H9 (cell line): ENCODE measurements around the gene DNAJB2. TPM values are rescaled to one million over a fixed set of nuclear protein-coding genes. Genes with fewer than 3 reads are reported as not detected.
A peak's percentile ranks its signal among the peaks of the same experiment; 100 is the strongest.
"Not testable (repeated sequence)": the region's sequence is repeated elsewhere in the genome, so short reads cannot be mapped to it uniquely, and the experiment has no call there.

Experiments used
- DNase-seq: peaks from one replicate; pipeline ENCODE4 v3.0.0-alpha.2; 2017
- H2AFZ ChIP-seq: one replicate; pipeline ENCODE4 v1.6.1; 2013; ENCODE audit warnings: mild to moderate bottlenecking, low read length, control low read depth, moderate library complexity
- H2AK5ac ChIP-seq: 2 replicates; pipeline ENCODE4 v1.6.1; 2013; ENCODE audit warnings: low read length, control low read depth, mixed read lengths; ENCODE audit not compliant: insufficient read length
- H2BK120ac ChIP-seq: one replicate; pipeline ENCODE4 v1.6.1; 2013; ENCODE audit warnings: low read depth, mild to moderate bottlenecking, low read length, control low read depth, inconsistent platforms; ENCODE audit not compliant: poor library complexity, severe bottlenecking
- H2BK12ac ChIP-seq: 2 replicates; pipeline ENCODE4 v1.6.1; 2013; ENCODE audit warnings: low read length, control low read depth, mixed read lengths, low read depth; ENCODE audit not compliant: insufficient read length
- H2BK15ac ChIP-seq: 2 replicates; pipeline ENCODE4 v1.6.1; 2013; ENCODE audit warnings: low read depth, low read length, control low read depth
- H2BK20ac ChIP-seq: one replicate; pipeline ENCODE4 v1.6.1; 2013; ENCODE audit warnings: low read depth, mild to moderate bottlenecking, low read length, control low read depth, inconsistent platforms; ENCODE audit not compliant: poor library complexity, severe bottlenecking
- H2BK5ac ChIP-seq: 2 replicates; pipeline ENCODE4 v1.6.1; 2013; ENCODE audit warnings: low read length, control low read depth, mixed read lengths; ENCODE audit not compliant: insufficient read length
- H3K14ac ChIP-seq: 2 replicates; pipeline ENCODE4 v1.6.1; 2013; ENCODE audit warnings: low read length, control low read depth; ENCODE audit not compliant: insufficient read depth
- H3K18ac ChIP-seq: 2 replicates; pipeline ENCODE4 v1.6.1; 2013; ENCODE audit warnings: low read depth, mild to moderate bottlenecking, mixed read lengths, low read length, control low read depth; ENCODE audit not compliant: insufficient read length
- H3K23ac ChIP-seq: 2 replicates; pipeline ENCODE4 v1.6.1; 2013; ENCODE audit warnings: low read length, control low read depth, mixed read lengths, low read depth; ENCODE audit not compliant: insufficient read length
- H3K23me2 ChIP-seq: 2 replicates; pipeline ENCODE4 v1.6.1; 2013; ENCODE audit warnings: low read depth, mild to moderate bottlenecking, mixed read lengths, low read length, control low read depth; ENCODE audit not compliant: insufficient read length, poor library complexity, severe bottlenecking
- H3K27ac ChIP-seq: 2 replicates; pipeline ENCODE4 v1.5.1; 2013; ENCODE audit warnings: low read length, control low read depth, mixed read lengths, low read depth; ENCODE audit not compliant: insufficient read length
- H3K27me3 ChIP-seq: 2 replicates; pipeline ENCODE4 v1.6.1; 2013; ENCODE audit warnings: low read length, control low read depth, inconsistent platforms; ENCODE audit not compliant: insufficient read depth
- H3K4ac ChIP-seq: 2 replicates; pipeline ENCODE4 v1.6.1; 2013; ENCODE audit warnings: low read depth, mild to moderate bottlenecking, control low read depth, inconsistent platforms, low read length, moderate library complexity
- H3K4me1 ChIP-seq: 2 replicates; pipeline ENCODE4 v1.6.1; 2013; ENCODE audit warnings: low read length, control low read depth, inconsistent platforms; ENCODE audit not compliant: insufficient read depth
- H3K4me2 ChIP-seq: 2 replicates; pipeline ENCODE4 v1.6.1; 2013; ENCODE audit warnings: low read length, control low read depth, mixed read lengths; ENCODE audit not compliant: insufficient read length, insufficient read depth
- H3K56ac ChIP-seq: 2 replicates; pipeline ENCODE4 v1.6.1; 2013; ENCODE audit warnings: low read depth, mild to moderate bottlenecking, mixed read lengths, low read length, control low read depth; ENCODE audit not compliant: insufficient read length
- H3K79me1 ChIP-seq: 2 replicates; pipeline ENCODE4 v1.6.1; 2013; ENCODE audit warnings: low read depth, mild to moderate bottlenecking, moderate library complexity, low read length, control low read depth, inconsistent platforms; ENCODE audit not compliant: insufficient read depth, poor library complexity, severe bottlenecking
- H3K79me2 ChIP-seq: 2 replicates; pipeline ENCODE4 v1.6.1; 2013; ENCODE audit warnings: low read length, control low read depth, inconsistent platforms; ENCODE audit not compliant: insufficient read depth
- H3K9ac ChIP-seq: 2 replicates; pipeline ENCODE4 v1.6.1; 2013; ENCODE audit warnings: low read length, control low read depth, mixed read lengths; ENCODE audit not compliant: insufficient read length; ENCODE audit errors: extremely low read depth
- H3K9me3 ChIP-seq: one replicate; pipeline ENCODE4 v1.6.1; 2013; ENCODE audit warnings: low read depth, low read length, inconsistent platforms; ENCODE audit not compliant: control insufficient read depth
- H3T11ph ChIP-seq: one replicate; pipeline ENCODE4 v1.6.1; 2013; ENCODE audit warnings: mild to moderate bottlenecking, low read length, control low read depth, inconsistent platforms
- H4K20me1 ChIP-seq: one replicate; pipeline ENCODE4 v1.6.1; 2013; ENCODE audit not compliant: control insufficient read depth, insufficient read length, insufficient read depth
- H4K5ac ChIP-seq: 2 replicates; pipeline ENCODE4 v1.6.1; 2013; ENCODE audit warnings: low read depth, mild to moderate bottlenecking, mixed read lengths, low read length, control low read depth; ENCODE audit not compliant: insufficient read length
- H4K8ac ChIP-seq: replicated peaks from 2 replicates; pipeline ENCODE4 v1.6.1; 2013; ENCODE audit warnings: low read length, control low read depth, mixed read lengths, low read depth; ENCODE audit not compliant: insufficient read length
- H4K91ac ChIP-seq: 2 replicates; pipeline ENCODE4 v1.6.1; 2013; ENCODE audit warnings: low read depth, mild to moderate bottlenecking, moderate library complexity, mixed read lengths, low read length, control low read depth; ENCODE audit not compliant: insufficient read length
- H3K27ac Mint-ChIP-seq, 3 experiments: 2 replicates in 2 of 3; 3 replicates in 1 of 3; pipeline ENCODE4 v1.8.0; 2020 to 2021; ENCODE audit warnings: mixed read lengths in 3 of 3, mild to moderate bottlenecking in 1 of 3, moderate library complexity in 1 of 3
- H3K27me3 Mint-ChIP-seq: 2 replicates; pipeline ENCODE4 v1.8.0; 2021; ENCODE audit warnings: low read depth, mild to moderate bottlenecking, moderate library complexity, mixed read lengths
- H3K36me3 Mint-ChIP-seq, 3 experiments: 2 replicates in 2 of 3; 3 replicates in 1 of 3; pipeline ENCODE4 v1.8.0; 2020 to 2021; ENCODE audit warnings: low read depth in 3 of 3, mixed read lengths in 3 of 3; ENCODE audit not compliant: insufficient read depth in 1 of 3
- H3K4me1 Mint-ChIP-seq, 2 experiments: 2 replicates each; pipeline ENCODE4 v1.8.0; 2020; ENCODE audit warnings: mixed read lengths in 2 of 2
- H3K4me3 Mint-ChIP-seq, 2 experiments: 2 replicates in 1 of 2; 3 replicates in 1 of 2; pipeline ENCODE4 v1.8.0; 2020 to 2021; ENCODE audit warnings: mild to moderate bottlenecking in 2 of 2, mixed read lengths in 2 of 2, moderate library complexity in 1 of 2
- H3K9me3 Mint-ChIP-seq, 2 experiments: 2 replicates in 1 of 2; 3 replicates in 1 of 2; pipeline ENCODE4 v1.8.0; 2020; ENCODE audit warnings: mild to moderate bottlenecking in 2 of 2, mixed read lengths in 2 of 2, moderate library complexity in 1 of 2
- CTCF ChIP-seq: fragments of 200-600 bp; sonication (generic); conservative IDR thresholded peaks from 3 replicates; pipeline ENCODE4 v1.8.0; 2021; ENCODE audit warnings: antibody characterized with exemption, mild to moderate bottlenecking
- WGBS: extraction: QIAGEN DNeasy Blood & Tissue Kit; methylation state at CpG from one replicate; pipeline ENCODE4 v1.1.7; 2013; ENCODE audit warnings: missing lambda C conversion rate, low lambda C conversion rate, mixed read lengths; ENCODE audit not compliant: insufficient read length; ENCODE audit errors: extremely low coverage; 5-methylcytosine and 5-hydroxymethylcytosine counted together
- total RNA-seq: library from RNA; stranded (reverse); gene quantifications from 2 replicates; pipeline ENCODE4 v1.2.1, GENCODE V29; 2021

Gene DNAJB2
- total RNA-seq, 1 experiment from 2014 or later: 34.1 TPM

- H3K36me3 Mint-ChIP-seq: peaks cover 9 to 12% (median 11%) of the 10 kb centered on the region in 3 experiments; a peak in 5 of 7 replicates
- no peaks in the 10 kb centered on the region for H3K79me2 ChIP-seq
- H3K9me3 Mint-ChIP-seq: peaks cover 0 to 2% of the 10 kb centered on the region in 2 experiments; a peak in 3 of 5 replicates
- no peaks in the 10 kb centered on the region for H4K20me1 ChIP-seq
- no peak overlapping the region for H4K5ac ChIP-seq
- no CpG with 5 or more reads among the region's 12 CpGs for WGBS
- no peak overlapping the region for H3K18ac ChIP-seq
- peaks cover 21% of the 10 kb centered on the region for H3K27me3 ChIP-seq
- H3K27ac ChIP-seq: no peak overlapping the region
- H3K4ac ChIP-seq: no peak overlapping the region
- H2BK12ac ChIP-seq: no peak overlapping the region
- no peak overlapping the region; a peak in 1 of 7 replicates for H3K27ac Mint-ChIP-seq
- no peak for TF ChIP-seq CTCF
- H3K4me1 Mint-ChIP-seq: peaks cover 19 to 25% of the 10 kb centered on the region in 2 experiments
- no peak overlapping the region for H3T11ph ChIP-seq
- DNase-seq: no peak
- no peak overlapping the region for H2BK20ac ChIP-seq
- H3K4me2 ChIP-seq: peak overlapping the region; percentile 72
- peaks cover 82% of the 10 kb centered on the region for H3K27me3 Mint-ChIP-seq
- no peak overlapping the region for H2BK15ac ChIP-seq
- no peak overlapping the region for H4K8ac ChIP-seq
- no peak overlapping the region for H2AK5ac ChIP-seq
- H2BK5ac ChIP-seq: no peak overlapping the region
- no peak overlapping the region for H3K23ac ChIP-seq
- H3K4me3 Mint-ChIP-seq: peak overlapping the region; percentile 14 to 69
- H4K91ac ChIP-seq: no peak overlapping the region
- no peak overlapping the region for H3K56ac ChIP-seq
- H2AFZ ChIP-seq: no peak overlapping the region
- H3K4me1 ChIP-seq: peaks cover 3% of the 10 kb centered on the region; the same call in 1 of the 2 replicates
- H3K23me2 ChIP-seq: peaks cover 22% of the 10 kb centered on the region
- H3K14ac ChIP-seq: no peak overlapping the region
- no peak overlapping the region for H2BK120ac ChIP-seq
- no peaks in the 10 kb centered on the region for H3K79me1 ChIP-seq
- H3K9me3 ChIP-seq: no peaks in the 10 kb centered on the region
- H3K9ac ChIP-seq: no peak overlapping the region
These were observed 24.5 kb upstream of the DNAJB2 start for GRCh38 chr2:219254590-219255201.

- H3K36me3 Mint-ChIP-seq, H3K4me2 ChIP-seq, H2BK15ac ChIP-seq, H4K5ac ChIP-seq, H4K20me1 ChIP-seq, H3K56ac ChIP-seq, H4K8ac ChIP-seq, H3K79me2 ChIP-seq, H3T11ph ChIP-seq, H3K79me1 ChIP-seq, H3K9me3 ChIP-seq, H4K91ac ChIP-seq, H2BK20ac ChIP-seq, H3K4me1 Mint-ChIP-seq, H3K9me3 Mint-ChIP-seq, DNase-seq, H2AFZ ChIP-seq, H3K23ac ChIP-seq, H3K27ac ChIP-seq, H3K27ac Mint-ChIP-seq, H3K18ac ChIP-seq, H3K4me3 Mint-ChIP-seq, H3K23me2 ChIP-seq, H2BK5ac ChIP-seq, H3K4me1 ChIP-seq, H2BK120ac ChIP-seq, H3K4ac ChIP-seq, H2AK5ac ChIP-seq, H3K9ac ChIP-seq, H3K14ac ChIP-seq, H2BK12ac ChIP-seq: not testable (repeated sequence)
- H3K27me3 ChIP-seq: peaks cover 21% of the 10 kb centered on the region
- peaks cover 78% of the 10 kb centered on the region for H3K27me3 Mint-ChIP-seq
- WGBS: no CpG with 5 or more reads among the region's 10 CpGs
These were observed 20.2 kb upstream of the DNAJB2 start for GRCh38 chr2:219258942-219259341.
